SK-N-SH (cell line): ENCODE results near the gene DEPP1.

Experiments
- ELF1 ChIP-seq: IDR thresholded peaks from 2 replicates; pipeline ENCODE4 v1.4.0; 2012
- EZH2phosphoT487 ChIP-seq: fragments of 200-600 bp; sonication (generic); IDR thresholded peaks from 2 replicates; pipeline ENCODE4 v1.6.1; 2017; ENCODE audit warnings: low read depth, mixed run types, mild to moderate bottlenecking, antibody characterized with exemption, moderate library complexity, borderline replicate concordance
- POLR2AphosphoS5 ChIP-seq: IDR thresholded peaks from 2 replicates; pipeline ENCODE4 v1.6.1; 2012; ENCODE audit warnings: low read depth, low read length
- TF ChIP-seq, protein P1 (sequence below): fragments of 200-600 bp; sonication (generic); IDR thresholded peaks from 2 replicates; pipeline ENCODE4 v1.6.1; 2017; ENCODE audit warnings: antibody characterized with exemption, mild to moderate bottlenecking, moderate library complexity
- TF ChIP-seq, protein P2 (sequence below): IDR thresholded peaks from 2 replicates; pipeline ENCODE4 v1.6.1; 2012; ENCODE audit warnings: mild to moderate bottlenecking, low read depth, low read length, moderate library complexity
- TF ChIP-seq, protein P3 (sequence below): IDR thresholded peaks from 2 replicates; pipeline ENCODE4 v1.4.0; 2012; ENCODE audit warnings: low read depth, borderline replicate concordance

DNA sequence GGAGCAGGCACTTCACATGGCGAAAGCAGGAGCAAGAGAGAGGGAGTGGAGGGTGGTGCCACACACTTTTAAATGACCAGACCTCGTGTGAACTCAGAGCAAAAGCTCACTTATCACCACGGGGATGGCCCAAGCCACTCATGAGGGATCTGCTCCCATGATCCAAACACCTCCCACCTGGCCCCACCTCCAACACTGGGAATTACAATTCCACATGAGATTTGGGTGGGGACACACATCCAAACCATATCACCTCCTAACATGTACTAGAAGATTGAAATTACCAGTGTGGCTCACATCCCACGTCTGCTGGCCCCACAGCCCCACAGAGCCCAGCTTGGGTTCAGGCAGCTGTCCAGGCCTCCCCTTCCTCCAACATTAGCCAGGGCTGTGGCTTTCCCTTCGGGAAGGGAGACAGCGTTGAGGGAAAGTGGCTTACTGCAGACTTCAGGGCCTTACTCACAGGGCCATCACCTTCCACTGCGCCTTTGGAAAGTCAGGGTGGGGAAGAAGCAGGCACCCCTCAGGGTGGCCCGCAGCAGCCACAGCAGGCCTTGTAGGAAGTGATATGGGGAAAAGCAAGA is 7.7 kb downstream of the DEPP1 start:
- TF ChIP-seq POLR2AphosphoS5 = no peak
- no peak for TF ChIP-seq EZH2phosphoT487
- TF ChIP-seq, protein P1, sequence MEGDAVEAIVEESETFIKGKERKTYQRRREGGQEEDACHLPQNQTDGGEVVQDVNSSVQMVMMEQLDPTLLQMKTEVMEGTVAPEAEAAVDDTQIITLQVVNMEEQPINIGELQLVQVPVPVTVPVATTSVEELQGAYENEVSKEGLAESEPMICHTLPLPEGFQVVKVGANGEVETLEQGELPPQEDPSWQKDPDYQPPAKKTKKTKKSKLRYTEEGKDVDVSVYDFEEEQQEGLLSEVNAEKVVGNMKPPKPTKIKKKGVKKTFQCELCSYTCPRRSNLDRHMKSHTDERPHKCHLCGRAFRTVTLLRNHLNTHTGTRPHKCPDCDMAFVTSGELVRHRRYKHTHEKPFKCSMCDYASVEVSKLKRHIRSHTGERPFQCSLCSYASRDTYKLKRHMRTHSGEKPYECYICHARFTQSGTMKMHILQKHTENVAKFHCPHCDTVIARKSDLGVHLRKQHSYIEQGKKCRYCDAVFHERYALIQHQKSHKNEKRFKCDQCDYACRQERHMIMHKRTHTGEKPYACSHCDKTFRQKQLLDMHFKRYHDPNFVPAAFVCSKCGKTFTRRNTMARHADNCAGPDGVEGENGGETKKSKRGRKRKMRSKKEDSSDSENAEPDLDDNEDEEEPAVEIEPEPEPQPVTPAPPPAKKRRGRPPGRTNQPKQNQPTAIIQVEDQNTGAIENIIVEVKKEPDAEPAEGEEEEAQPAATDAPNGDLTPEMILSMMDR = no peak
- TF ChIP-seq, protein P2, sequence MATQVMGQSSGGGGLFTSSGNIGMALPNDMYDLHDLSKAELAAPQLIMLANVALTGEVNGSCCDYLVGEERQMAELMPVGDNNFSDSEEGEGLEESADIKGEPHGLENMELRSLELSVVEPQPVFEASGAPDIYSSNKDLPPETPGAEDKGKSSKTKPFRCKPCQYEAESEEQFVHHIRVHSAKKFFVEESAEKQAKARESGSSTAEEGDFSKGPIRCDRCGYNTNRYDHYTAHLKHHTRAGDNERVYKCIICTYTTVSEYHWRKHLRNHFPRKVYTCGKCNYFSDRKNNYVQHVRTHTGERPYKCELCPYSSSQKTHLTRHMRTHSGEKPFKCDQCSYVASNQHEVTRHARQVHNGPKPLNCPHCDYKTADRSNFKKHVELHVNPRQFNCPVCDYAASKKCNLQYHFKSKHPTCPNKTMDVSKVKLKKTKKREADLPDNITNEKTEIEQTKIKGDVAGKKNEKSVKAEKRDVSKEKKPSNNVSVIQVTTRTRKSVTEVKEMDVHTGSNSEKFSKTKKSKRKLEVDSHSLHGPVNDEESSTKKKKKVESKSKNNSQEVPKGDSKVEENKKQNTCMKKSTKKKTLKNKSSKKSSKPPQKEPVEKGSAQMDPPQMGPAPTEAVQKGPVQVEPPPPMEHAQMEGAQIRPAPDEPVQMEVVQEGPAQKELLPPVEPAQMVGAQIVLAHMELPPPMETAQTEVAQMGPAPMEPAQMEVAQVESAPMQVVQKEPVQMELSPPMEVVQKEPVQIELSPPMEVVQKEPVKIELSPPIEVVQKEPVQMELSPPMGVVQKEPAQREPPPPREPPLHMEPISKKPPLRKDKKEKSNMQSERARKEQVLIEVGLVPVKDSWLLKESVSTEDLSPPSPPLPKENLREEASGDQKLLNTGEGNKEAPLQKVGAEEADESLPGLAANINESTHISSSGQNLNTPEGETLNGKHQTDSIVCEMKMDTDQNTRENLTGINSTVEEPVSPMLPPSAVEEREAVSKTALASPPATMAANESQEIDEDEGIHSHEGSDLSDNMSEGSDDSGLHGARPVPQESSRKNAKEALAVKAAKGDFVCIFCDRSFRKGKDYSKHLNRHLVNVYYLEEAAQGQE = no peak
- TF ChIP-seq, protein P3, sequence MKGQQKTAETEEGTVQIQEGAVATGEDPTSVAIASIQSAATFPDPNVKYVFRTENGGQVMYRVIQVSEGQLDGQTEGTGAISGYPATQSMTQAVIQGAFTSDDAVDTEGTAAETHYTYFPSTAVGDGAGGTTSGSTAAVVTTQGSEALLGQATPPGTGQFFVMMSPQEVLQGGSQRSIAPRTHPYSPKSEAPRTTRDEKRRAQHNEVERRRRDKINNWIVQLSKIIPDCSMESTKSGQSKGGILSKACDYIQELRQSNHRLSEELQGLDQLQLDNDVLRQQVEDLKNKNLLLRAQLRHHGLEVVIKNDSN = no peak
- TF ChIP-seq ELF1 = no peak
